Spleen (tissue), 11 donors: Measurements from ENCODE around the gene MTX1. TPM values are rescaled to one million over a fixed set of nuclear protein-coding genes. Genes with fewer than 3 reads are reported as not detected.
"Not testable (repeated sequence)": the region's sequence is repeated elsewhere in the genome, so short reads cannot be mapped to it uniquely, and the experiment has no call there.

Experiments used
- DNase-seq: peaks from one replicate; pipeline ENCODE4 v3.0.0-alpha.2; 2020
- H3K27ac ChIP-seq, 8 donors: fragments of 200-600 bp; sonication (generic) in 7 of 8; 1 replicate in 4 of 8; 2 replicates in 4 of 8; pipeline versions ENCODE4 v1.5.0 to v1.8.0; 2016 to 2021; ENCODE audit warnings: inconsistent platforms in 4 of 8, mild to moderate bottlenecking in 4 of 8, moderate library complexity in 1 of 8
- H3K27me3 ChIP-seq, 7 donors: fragments of 200-600 bp; sonication (generic) in 6 of 7; replicated peaks in 1 of 7; 1 replicate in 4 of 7; 2 replicates in 3 of 7; pipeline versions ENCODE4 v1.5.0 to v1.8.0; 2016 to 2021; ENCODE audit warnings: inconsistent platforms in 3 of 7, mild to moderate bottlenecking in 1 of 7
- H3K36me3 ChIP-seq, 6 donors: fragments of 200-600 bp; sonication (generic) in 5 of 6; 1 replicate in 4 of 6; 2 replicates in 2 of 6; pipeline versions ENCODE4 v1.5.0 to v1.8.0; 2016 to 2021; ENCODE audit warnings: inconsistent platforms in 2 of 6
- H3K4me1 ChIP-seq, 6 donors: fragments of 200-600 bp; sonication (generic) in 5 of 6; 1 replicate in 3 of 6; 2 replicates in 3 of 6; pipeline versions ENCODE4 v1.5.0 to v1.8.0; 2016 to 2021; ENCODE audit warnings: inconsistent platforms in 3 of 6
- H3K4me3 ChIP-seq, 8 donors: fragments of 200-600 bp; sonication (generic) in 7 of 8; 1 replicate in 4 of 8; 2 replicates in 4 of 8; pipeline versions ENCODE4 v1.5.0 to v1.8.0; 2016 to 2021; ENCODE audit warnings: inconsistent platforms in 4 of 8, mild to moderate bottlenecking in 4 of 8, moderate library complexity in 2 of 8
- H3K9me3 ChIP-seq, 8 donors: fragments of 200-600 bp; sonication (generic) in 7 of 8; 1 replicate in 4 of 8; 2 replicates in 4 of 8; pipeline versions ENCODE4 v1.5.0 to v1.8.0; 2016 to 2021; ENCODE audit warnings: inconsistent platforms in 4 of 8
- CTCF ChIP-seq, 11 experiments: fragments of 200-600 bp in 7 of 11; fragments of 450-650 bp in 4 of 11; sonication (generic) in 4 of 11; IDR thresholded peaks in 8 of 11; conservative IDR thresholded peaks in 3 of 11; 1 replicate in 7 of 11; 2 replicates in 4 of 11; pipeline versions ENCODE4 v1.4.0 to v1.8.0; 2016 to 2021; ENCODE audit warnings: antibody characterized with exemption in 11 of 11, inconsistent platforms in 4 of 11, mild to moderate bottlenecking in 1 of 11
- POLR2A ChIP-seq, 3 donors: fragments of 450-650 bp; IDR thresholded peaks; one replicate each; pipeline ENCODE4 v1.5.1; 2017; ENCODE audit warnings: antibody characterized with exemption in 3 of 3, mild to moderate bottlenecking in 1 of 3
- POLR2AphosphoS5 ChIP-seq, 3 donors: sonication (generic); formaldehyde crosslinking; IDR thresholded peaks; one replicate each; pipeline ENCODE4 v1.5.1; 2017; ENCODE audit warnings: antibody characterized with exemption in 3 of 3
- WGBS, 5 donors: extraction: QIAGEN DNeasy Blood & Tissue Kit in 3 of 5; methylation state at CpG; one replicate each; pipeline versions ENCODE4 v1.1.5 to v1.1.7; 2013 to 2018; 5-methylcytosine and 5-hydroxymethylcytosine counted together
- intact Hi-C: fragments of 100-400 bp; cut with DNase I; formaldehyde crosslinking; loops from one replicate; pipeline ENCODE4 v1.15.0; 2023; ENCODE audit warnings: low total_unique reads
- polyA plus RNA-seq, 3 donors: library from polyadenylated mRNA; stranded (reverse); fragments of 200-250 nt; gene quantifications; one replicate each; pipeline ENCODE4 v1.2.1, GENCODE V29; 2013
- total RNA-seq, 7 donors: library from RNA; depleted of rRNA in 3 of 7; stranded (reverse); fragments of >200 nt in 3 of 7; fragmentation: NEBNext Ultra II Directional in 4 of 7; extraction: Animal tissue kit (Norgen Biotek cat#: 25700) in 4 of 7; gene quantifications; one replicate each; pipeline versions ENCODE4 v1.1.0 to v1.2.1, GENCODE V29; 2016 to 2021
- donor health status: healthy with polysubstance abuse.
- donor health status: DM: no; HTN: no; CAD: no; lungs with moderate emphysema.
- donor health status: DM: no; HTN: no; CAD: no.
- donor health status: Bipolar disorder and iron deficiency.
- donor health status: healthy.
- donor health status: DM: no; HTN: no; CAD: no.
- donor health status: DM: yes; HTN: yes; CAD: no.

The MTX1 gene
- total and polyA plus RNA-seq, 10 donors: 28.2 to 48.4 (median 38.5) TPM

GRCh38 chr1:155191904-155192303 is 16.6 kb upstream of the MTX1 start:
- Histone ChIP-seq H3K36me3 (no peaks in the 10 kb centered on the region), H3K9me3 (no peaks in the 10 kb centered on the region), H3K27me3 (peaks cover 0 to 22% (median 0%) of the 10 kb centered on the region in 7 donors), H3K27ac (peak overlapping the region in 2 of 8 donors; percentile 81 to 86), H3K4me1 (peaks cover 10 to 49% (median 39%) of the 10 kb centered on the region in 6 donors), H3K4me3 (no peak overlapping the region)
- 85 to 96% (median 91%) methylated on average over 11 to 17 of the region's 17 CpGs for WGBS, 5 donors
- DNase-seq: no peak
- intact Hi-C loops: no loop called here
- TF ChIP-seq CTCF (IDR thresholded peaks at IDR 0.05 in 8 of 11, conservative IDR thresholded peaks at IDR 0.05 in 3 of 11): no peak
- TF ChIP-seq POLR2AphosphoS5 (IDR thresholded peaks at IDR 0.05): no peak
- no peak for TF ChIP-seq POLR2A (IDR thresholded peaks at IDR 0.05)

GRCh38 chr1:155192346-155193274 is 15.9 kb upstream of the MTX1 start:
- TF ChIP-seq CTCF (IDR thresholded peaks at IDR 0.05 in 8 of 11, conservative IDR thresholded peaks at IDR 0.05 in 3 of 11): no peak
- TF ChIP-seq POLR2A (IDR thresholded peaks at IDR 0.05): no peak
- no peak for TF ChIP-seq POLR2AphosphoS5 (IDR thresholded peaks at IDR 0.05)
- H3K36me3 ChIP-seq: peaks cover 0 to under 1% (median 0%) of the 10 kb centered on the region in 6 donors
- H3K4me3 ChIP-seq: peak overlapping the region in 7 of 8 donors; percentile 52 to 82 (median 60)
- peaks cover 10 to 52% (median 41%) of the 10 kb centered on the region in 6 donors for H3K4me1 ChIP-seq
- DNase-seq: no peak
- intact Hi-C loops: no loop called here
- H3K9me3 ChIP-seq: no peaks in the 10 kb centered on the region
- H3K27ac ChIP-seq: peak overlapping the region in 7 of 8 donors; percentile 73 to 86 (median 78)
- H3K27me3 ChIP-seq: peaks cover 0 to 22% (median 0%) of the 10 kb centered on the region in 7 donors
- 22 to 42% (median 26%) methylated on average over 17 to 20 of the region's 20 CpGs for WGBS, 5 donors

- peak; percentile 95 for DNase-seq
- WGBS, 5 donors: 0 to 1% (median 0%) methylated on average over 27 to 38 of the region's 38 CpGs
- Histone ChIP-seq H3K36me3 (peaks cover 0 to 5% (median 0%) of the 10 kb centered on the region in 6 donors), H3K4me3 (peak overlapping the region; percentile 24 to 82 (median 58)), H3K27ac (peak overlapping the region; percentile 15 to 86 (median 78)), H3K27me3 (peaks cover 0 to 22% (median 0%) of the 10 kb centered on the region in 7 donors), H3K9me3 (no peaks in the 10 kb centered on the region), H3K4me1 (peaks cover 10 to 52% (median 41%) of the 10 kb centered on the region in 6 donors)
- TF ChIP-seq CTCF (IDR thresholded peaks at IDR 0.05 in 8 of 11, conservative IDR thresholded peaks at IDR 0.05 in 3 of 11) (peak; percentile 96 to 99 (median 98)), POLR2AphosphoS5 (IDR thresholded peaks at IDR 0.05) (peak; percentile 61 to 84 (median 78)), POLR2A (IDR thresholded peaks at IDR 0.05) (no peak)
- intact Hi-C loops: no loop called here
These were observed 15.1 kb upstream of the MTX1 start for GRCh38 chr1:155193275-155193990.

GRCh38 chr1:155193991-155194240 is 14.6 kb upstream of the MTX1 start:
- peaks cover 10 to 52% (median 41%) of the 10 kb centered on the region in 6 donors for H3K4me1 ChIP-seq
- DNase-seq, H3K9me3 ChIP-seq, H3K36me3 ChIP-seq, intact Hi-C loops: not testable (repeated sequence)
- H3K27ac ChIP-seq: peak overlapping the region; percentile 68 to 86 (median 78)
- H3K4me3 ChIP-seq: peak overlapping the region; percentile 24 to 82 (median 58)
- whole genome bisulfite sequencing, 5 donors: 3 to 6% (median 5%) methylated on average over 16 of the region's 16 CpGs
- H3K27me3 ChIP-seq: peaks cover 0 to 22% (median 0%) of the 10 kb centered on the region in 7 donors
